HG03139 (cell line): ENCODE measurements around the gene KCNQ1OT1.

ENCODE experiments used
- ATAC-seq: cut with Tn5 transposase; IDR thresholded peaks from one replicate; pipeline ENCODE4 v1.9.1; 2021; ENCODE audit not compliant: unreplicated experiment

KCNQ1OT1 gene

GRCh38 chr11:2737226-2737590 lies 37.4 kb upstream of the KCNQ1OT1 start:
- ATAC-seq, result no peak

- no peak for ATAC-seq
Observed at GRCh38 chr11:2736577-2737225, 36.9 kb upstream of the KCNQ1OT1 start.

- no peak for ATAC-seq
Observed at GRCh38 chr11:2735053-2735589, 35.3 kb upstream of the KCNQ1OT1 start.

GRCh38 chr11:2734181-2735052 lies 34.6 kb upstream of the KCNQ1OT1 start:
- ATAC-seq, result no peak

- ATAC-seq, result no peak
Observed at GRCh38 chr11:2732940-2733628, 33.3 kb upstream of the KCNQ1OT1 start.

GRCh38 chr11:2732261-2732939 lies 32.6 kb upstream of the KCNQ1OT1 start:
- ATAC-seq, result no peak

GRCh38 chr11:2731130-2732125 lies 31.6 kb upstream of the KCNQ1OT1 start:
- no peak for ATAC-seq

- ATAC-seq, result no peak
Observed at GRCh38 chr11:2730272-2731129, 30.7 kb upstream of the KCNQ1OT1 start.

- no peak for ATAC-seq
Observed at GRCh38 chr11:2729841-2730240, 30.0 kb upstream of the KCNQ1OT1 start.

- no peak for ATAC-seq
Observed at GRCh38 chr11:2728663-2729332, 29.0 kb upstream of the KCNQ1OT1 start.

GRCh38 chr11:2728128-2728662 lies 28.4 kb upstream of the KCNQ1OT1 start:
- no peak for ATAC-seq

- ATAC-seq, result no peak
Observed at GRCh38 chr11:2726964-2727363, 27.2 kb upstream of the KCNQ1OT1 start.

- ATAC-seq, result no peak
Observed at GRCh38 chr11:2725368-2726300, 25.8 kb upstream of the KCNQ1OT1 start.

GRCh38 chr11:2724653-2725367 lies 25.0 kb upstream of the KCNQ1OT1 start:
- no peak for ATAC-seq

- no peak for ATAC-seq
Observed at GRCh38 chr11:2724104-2724503, 24.3 kb upstream of the KCNQ1OT1 start.

- no peak for ATAC-seq
Observed at GRCh38 chr11:2722955-2723354, 23.2 kb upstream of the KCNQ1OT1 start.
